Stimulated activated CD4-positive, alpha-beta T cell treated with anti-CD3 and anti-CD28 coated beads, TNF-alpha, amount 100 ng/mL, for 1 hour (primary cell): ENCODE data around the gene TRPC4AP.
"Not testable (repeated sequence)": the region's sequence is repeated elsewhere in the genome, so short reads cannot be mapped to it uniquely, and the experiment has no call there.

Source experiments
- DNase-seq, 3 donors: peaks; one replicate each; pipeline ENCODE4 v3.0.0-alpha.2; 2020; ENCODE audit warnings: low read depth in 3 of 3, low spot score in 1 of 3

The TRPC4AP gene

DNA sequence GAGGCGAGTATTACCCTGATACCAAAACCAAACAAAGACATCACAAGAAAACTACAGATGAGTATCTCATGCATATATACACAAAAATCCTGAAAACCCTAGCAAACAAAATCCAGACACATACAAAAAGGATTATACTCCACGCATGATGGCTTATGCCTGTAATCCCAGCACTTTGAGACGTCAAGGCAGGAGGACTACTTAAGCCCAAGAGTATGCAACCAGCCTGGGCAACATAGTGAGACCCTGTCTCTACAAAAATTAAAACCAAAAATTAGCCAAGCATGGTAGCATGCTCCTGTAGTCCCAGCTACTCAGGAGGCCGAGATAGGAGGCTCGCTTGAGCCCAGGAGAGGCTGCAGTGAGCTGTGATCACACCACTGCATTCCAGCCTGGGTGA, 32.4 kb downstream of the TRPC4AP start:
- DNase-seq, result no peak

DNA sequence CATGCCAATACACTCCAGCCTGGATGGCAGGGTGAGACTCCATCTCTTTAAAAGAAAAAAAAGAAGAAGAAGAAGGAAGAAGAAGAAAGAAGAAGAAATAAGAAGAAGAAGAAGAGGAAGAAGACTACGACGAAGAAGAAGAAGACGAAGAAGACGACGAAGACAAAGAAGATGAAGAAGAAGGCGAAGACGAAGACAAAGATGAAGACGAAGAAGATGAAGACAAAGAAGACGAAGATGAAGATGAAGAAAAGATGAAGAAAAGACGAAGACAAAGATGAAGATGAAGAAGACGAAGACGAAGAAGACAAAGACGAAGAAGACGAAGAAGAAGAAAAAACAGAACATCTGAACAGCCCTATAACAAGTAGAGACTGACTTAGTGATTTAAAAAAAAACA, 33.0 kb downstream of the TRPC4AP start:
- DNase-seq, result no peak

DNA sequence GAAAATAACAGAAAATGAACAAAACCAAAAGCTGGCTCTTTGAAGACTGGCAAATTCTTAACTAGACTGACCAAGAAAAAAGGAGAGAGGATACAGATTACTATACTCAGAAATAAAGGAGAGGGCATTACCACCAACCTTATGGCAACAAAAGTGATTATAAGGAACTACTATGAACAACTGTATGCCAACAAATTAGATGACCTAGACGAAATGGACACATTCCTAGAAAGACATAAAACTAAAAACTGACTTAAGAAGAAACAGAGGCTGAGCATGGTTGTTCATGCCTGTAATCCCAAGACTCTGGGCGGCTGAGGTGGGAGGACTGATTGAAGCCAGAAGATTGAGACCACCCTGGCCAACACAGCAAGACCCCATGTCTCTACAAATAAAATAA, 33.5 kb downstream of the TRPC4AP start:
- no peak for DNase-seq

DNA sequence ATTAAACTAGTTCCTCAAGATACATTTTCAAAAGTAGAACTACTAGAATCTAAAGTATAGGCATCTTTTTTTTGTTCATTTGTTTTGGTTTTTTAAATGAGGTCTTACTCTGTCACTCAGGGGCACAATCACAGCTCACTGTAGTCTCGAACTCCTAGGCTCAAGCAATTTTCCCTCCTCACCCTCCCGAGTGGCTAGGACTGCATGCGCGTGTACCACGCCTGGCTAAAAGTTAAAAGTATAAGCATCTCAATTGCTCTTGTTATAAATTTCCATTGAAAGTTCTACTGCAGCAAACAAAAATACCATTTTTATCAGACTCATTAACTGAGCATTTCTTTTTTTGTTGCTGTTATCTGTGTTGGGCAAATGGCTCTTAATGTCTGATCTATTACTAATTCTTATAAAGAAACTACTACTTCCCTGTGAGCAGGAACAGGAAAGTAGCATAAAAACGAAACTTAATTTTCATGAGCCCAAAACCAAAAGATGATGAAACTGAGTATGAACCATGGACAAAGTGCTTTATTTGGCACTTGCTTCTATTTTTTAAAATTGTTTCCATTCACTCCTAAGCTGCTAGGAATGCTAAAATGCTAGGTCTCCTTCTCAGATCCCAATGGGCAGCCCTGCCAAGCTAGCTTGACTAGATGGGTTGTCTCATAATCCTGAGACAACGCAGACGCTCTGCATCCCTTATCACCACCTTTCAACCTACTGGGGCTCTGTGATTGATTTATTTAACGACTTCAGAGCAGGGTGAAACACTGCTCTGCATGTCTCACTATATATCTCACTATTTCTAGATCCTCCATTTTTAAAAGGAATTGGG, 36.9 kb downstream of the TRPC4AP start:
- no peak for DNase-seq

DNA sequence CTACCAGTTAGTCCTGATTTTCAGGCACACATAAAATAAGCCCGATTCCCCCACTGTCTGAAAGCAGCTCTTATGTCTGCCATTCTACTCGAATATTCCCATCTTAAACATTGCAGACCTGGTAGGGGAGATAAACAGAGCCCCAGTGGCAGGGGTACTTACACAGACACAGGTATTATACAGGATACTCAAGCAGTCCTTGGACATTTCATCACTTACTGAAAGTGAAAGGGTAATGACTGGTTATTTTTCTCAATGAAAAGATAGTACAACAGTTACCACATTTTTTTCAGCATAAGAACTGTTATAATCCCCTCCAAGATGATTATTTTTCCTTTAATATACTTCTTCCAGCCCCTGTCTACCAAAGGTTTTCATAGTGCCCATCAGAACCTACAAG, 37.8 kb downstream of the TRPC4AP start:
- DNase-seq, result no peak

DNA sequence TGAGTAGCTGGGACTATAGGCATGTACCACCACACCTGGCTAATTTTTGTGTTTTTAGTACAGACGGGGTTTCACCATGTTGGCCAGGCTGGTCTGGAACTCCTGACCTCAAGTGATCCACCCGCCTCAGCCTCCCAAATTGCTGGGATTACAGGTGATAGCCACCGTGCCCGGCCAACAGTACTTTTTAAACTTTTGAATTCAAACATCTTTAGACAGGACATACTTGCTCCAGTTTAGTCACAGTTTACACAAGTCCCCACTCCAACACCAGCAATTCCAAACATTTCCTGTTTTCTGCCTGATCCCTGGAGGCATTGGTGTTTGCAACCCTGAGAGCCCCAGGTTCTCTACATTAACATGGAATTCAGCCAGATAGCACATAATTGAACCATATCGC, 40.0 kb downstream of the TRPC4AP start:
- DNase-seq, result not testable (repeated sequence)

DNA sequence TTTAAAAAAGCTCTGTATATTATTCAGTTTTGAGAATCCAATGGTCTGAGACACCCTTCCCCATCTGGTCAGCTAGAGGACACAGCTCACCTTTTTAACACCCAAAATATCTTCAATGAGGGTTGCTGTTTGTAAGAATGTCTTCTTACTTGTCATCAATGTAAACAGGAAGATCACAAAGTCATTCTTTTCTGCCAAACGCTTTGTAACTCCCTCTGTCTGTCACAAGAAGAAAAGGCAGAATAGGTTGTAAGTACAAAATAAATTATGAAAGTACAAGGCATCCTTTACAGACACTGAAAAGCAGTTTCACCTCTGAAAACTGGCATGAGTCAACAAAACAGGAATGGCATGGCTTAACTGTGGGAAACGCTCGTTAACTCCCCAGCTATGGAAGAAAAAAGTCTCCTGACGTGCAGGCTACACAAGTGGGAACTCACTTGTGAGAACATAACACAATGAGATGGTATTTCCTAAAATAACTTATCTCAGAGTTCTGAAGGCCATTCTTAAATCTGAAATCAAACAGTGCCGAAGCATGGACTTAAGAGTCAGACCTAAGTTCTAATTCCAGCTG, 42.7 kb downstream of the TRPC4AP start:
- DNase-seq, result no peak

DNA sequence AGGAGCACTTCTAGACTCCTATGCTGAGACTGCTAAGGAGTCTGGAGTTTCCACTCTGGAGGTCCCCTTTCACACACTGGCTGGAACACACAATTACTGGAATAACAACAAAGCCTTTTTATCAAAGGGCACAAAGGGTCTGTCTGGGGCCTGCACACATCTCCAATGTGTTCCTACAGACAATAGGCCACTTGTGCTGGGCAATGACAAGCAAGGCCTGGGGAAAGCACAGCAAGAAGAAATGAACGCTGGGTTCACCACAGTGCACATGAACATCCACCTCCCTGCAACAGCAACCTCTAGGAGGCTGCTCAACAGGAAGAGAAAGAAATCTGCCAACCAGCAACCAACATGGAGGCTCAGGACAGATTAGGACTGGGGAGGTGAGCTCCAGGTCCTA, 43.9 kb downstream of the TRPC4AP start:
- DNase-seq, result no peak

DNA sequence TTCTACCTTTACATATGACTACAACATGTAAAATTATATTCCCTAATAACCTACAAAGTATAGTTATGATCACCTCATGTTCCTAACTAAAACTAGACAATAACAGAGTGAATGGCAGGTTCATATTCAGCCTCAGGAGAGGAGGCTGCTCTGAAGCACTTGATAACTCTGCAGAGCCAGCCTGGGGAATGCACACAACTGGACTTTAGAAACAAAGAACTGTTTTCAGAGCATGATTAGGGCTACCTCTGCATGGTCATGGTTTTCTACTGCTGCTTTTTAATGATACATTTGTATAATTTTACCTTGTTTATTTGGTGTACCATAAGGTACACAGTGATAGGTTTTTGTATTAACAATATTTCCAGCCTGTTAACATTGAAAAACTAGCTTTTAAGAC, 50.3 kb downstream of the TRPC4AP start:
- DNase-seq, result no peak

DNA sequence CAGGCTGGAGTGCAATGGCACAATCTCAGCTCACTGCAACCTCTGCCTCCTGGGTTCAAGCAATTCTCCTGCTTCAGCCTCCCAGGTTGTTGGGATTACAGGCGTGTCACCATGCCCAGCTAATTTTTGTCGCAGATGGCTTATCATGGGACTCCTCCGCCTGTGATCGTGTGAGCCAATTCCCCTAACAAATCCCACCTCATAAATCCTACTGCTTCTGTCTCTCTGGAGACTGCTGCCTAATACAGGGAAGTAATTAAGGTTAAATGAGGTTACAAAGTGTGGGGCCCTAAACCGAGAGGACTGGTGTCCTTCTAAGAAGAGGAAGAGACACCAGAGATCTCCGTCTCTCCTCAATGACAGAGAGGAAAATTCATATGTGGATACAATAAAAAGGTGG, 52.0 kb downstream of the TRPC4AP start:
- DNase-seq, result no peak

DNA sequence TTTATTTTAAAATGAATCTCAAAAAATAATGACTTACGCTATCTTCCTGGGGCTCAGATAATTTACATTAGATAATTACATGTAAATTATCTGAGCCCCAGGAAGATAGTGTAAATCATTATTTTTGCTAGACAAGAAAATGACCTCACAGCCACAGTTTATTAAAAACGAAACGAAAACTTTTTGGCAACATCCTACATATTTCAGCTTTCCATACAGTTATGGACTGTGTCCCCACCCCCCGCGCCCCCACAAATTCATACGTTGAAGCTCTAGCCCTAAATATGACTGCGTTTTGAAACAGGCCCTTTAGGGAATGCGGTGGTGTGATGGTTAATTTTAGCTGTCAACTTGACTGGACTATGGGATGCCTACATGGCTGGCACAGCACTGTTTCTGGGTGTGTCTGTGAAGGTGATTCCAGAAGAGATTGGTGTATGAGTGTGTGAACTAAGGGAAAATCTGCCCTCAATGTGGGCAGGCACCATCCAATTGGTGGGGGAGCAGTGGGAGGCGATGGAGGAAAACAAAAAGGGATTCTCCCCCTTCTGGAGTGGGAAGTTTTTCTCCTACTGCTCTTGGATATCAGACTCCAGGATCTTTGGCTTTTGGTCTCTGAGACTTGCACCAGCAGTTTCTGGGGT, 52.6 kb downstream of the TRPC4AP start:
- no peak for DNase-seq

DNA sequence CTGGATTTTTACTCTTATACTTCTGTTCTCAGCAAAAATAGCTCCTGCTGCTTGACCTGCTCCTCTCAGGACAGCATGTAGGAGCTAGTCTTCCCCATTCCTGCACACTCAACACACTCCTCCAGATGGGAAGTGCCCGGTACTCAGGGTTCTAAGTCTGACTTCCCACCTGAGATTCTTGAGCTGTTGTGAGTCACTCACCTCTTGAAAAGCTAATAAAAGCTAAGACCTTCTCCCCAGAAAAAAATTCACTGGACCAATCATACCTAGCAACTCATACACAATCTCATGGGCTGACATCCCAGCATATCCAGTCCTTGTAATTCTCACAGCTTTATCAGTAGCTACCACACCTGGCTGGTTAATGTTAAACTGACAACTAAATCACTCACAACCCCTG, 53.5 kb downstream of the TRPC4AP start:
- DNase-seq, result no peak

DNA sequence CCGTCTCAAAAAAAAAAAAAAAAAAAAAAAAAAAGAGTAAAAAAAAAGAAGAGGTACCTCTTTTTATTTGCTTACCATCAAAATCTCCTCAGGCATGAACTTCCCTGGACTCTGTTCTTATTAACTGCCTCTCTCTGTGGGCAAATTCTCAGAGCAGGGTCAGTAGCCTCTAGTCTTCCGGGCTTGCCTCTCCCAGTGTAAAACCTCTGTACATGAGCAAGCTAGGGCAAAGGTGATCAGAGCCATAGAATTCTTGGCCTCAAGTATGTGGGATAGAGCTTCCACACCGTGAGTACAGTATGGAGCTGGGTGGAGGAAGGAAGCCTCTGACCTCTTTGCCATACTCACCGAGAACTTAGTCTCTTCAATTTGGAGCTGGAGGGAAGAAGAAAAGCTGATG, 58.5 kb downstream of the TRPC4AP start:
- DNase-seq, result no peak

DNA sequence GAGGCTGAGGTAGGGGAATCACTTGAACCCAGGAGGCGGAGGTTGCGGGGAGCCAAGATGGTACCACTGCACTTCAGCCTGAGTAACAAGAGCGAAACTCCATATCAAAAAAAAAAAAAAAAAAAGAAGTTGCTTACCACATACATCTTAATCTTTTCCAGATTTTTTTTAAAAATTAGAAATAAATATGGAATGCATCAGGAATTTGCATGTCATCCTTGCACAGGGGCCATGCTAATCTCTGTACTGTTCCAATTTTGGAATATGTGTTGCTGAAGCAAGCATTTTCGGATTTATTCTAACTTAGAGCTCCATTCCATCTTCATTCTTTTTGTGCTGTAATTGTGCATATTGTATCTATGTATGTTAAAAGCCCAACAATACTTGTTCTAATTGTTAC, 62.5 kb downstream of the TRPC4AP start:
- no peak for DNase-seq

DNA sequence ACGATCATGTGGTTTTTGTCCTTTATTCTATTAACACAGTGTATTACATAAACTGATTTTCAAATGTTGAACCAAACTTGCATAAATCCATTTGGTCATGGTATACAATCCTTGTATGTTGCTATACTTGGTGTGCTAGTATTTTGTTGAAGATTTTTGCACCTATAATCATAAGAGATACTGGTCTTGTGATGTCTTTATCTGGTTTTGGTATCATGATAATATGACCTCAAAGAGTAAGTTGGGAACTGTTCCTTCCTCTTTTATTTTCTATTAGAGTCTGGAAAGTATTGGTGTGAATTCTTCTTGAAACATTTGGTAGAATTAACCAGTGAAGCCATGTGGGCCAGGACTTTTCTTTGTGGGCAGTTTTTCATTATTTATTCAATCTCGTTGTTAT, 65.3 kb downstream of the TRPC4AP start:
- no peak for DNase-seq

DNA sequence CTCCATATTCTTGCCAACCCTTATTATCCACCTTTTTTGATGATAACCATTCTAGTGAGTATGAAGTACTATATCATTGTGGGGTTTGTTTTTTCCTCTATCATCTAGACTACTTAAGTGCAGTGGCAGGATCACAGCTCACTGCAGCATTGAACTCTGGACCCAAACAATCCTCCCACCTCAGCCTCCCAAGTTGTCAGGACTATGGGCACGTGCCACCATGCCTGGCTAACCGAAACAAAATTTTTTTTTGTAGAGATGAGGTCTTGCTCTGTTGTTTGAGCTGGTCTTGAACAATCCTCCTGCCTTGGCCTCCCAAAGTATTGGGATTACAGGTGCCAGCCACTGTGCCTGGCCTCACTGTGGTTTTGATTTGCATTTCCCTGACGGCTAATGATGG, 67.5 kb downstream of the TRPC4AP start:
- no peak for DNase-seq

DNA sequence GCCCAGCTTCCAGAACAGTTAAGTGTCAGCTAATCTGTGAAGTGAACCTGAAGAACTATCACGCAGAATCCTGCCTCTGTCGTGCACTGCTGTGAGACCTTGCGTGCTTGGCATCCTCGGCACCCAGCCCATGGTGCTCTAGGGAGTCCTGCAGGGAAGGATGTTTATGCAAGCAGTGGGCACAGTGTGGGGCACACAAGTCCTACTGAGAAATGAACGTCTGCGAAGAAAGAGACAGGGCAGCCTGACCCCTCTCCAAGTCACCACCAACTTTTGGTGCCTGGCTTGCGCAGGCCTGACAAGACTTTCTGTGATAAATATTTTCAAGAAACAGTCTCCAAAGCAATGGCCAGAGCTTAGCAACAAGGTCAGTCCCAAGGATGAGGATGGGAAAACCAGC, 69.0 kb downstream of the TRPC4AP start:
- no peak for DNase-seq

DNA sequence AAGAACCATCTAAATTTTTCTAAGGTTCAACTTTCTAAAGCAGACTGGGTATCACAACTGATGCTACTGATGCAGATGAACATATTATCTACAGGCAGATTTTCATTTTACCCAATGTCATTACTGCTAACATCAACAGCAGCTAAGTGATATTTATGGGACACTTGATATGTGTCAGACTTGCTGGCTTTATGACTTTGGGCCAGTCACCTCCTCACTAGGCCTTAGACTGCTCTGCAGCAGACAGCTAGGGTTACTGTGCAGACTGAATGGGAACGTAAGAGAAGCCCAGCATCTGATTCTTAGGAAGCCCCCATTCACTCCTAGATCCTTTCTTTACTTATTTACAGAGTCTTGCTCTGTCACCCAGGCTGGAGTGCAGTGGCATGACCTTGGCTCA, 70.8 kb downstream of the TRPC4AP start:
- DNase-seq, result no peak

DNA sequence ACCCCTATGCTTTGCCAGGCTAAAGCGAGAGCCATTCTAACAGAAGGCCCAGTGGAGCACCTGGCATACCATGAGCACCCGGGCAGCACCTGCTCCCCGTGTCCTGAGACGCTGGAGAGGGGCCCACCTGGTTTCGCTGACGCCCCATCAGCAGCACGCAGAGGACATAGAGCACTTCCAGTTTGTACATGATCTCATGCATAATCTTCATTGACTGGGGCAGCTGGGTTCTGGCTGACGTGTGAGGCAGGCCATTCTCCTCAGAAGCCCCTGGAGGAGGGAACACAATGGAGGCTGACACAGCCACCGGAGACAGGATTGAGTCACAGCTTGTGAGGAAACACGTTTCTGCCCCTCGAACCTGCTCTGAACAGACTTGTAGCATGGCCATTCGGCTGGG, 71.5 kb downstream of the TRPC4AP start:
- DNase-seq, result no peak

DNA sequence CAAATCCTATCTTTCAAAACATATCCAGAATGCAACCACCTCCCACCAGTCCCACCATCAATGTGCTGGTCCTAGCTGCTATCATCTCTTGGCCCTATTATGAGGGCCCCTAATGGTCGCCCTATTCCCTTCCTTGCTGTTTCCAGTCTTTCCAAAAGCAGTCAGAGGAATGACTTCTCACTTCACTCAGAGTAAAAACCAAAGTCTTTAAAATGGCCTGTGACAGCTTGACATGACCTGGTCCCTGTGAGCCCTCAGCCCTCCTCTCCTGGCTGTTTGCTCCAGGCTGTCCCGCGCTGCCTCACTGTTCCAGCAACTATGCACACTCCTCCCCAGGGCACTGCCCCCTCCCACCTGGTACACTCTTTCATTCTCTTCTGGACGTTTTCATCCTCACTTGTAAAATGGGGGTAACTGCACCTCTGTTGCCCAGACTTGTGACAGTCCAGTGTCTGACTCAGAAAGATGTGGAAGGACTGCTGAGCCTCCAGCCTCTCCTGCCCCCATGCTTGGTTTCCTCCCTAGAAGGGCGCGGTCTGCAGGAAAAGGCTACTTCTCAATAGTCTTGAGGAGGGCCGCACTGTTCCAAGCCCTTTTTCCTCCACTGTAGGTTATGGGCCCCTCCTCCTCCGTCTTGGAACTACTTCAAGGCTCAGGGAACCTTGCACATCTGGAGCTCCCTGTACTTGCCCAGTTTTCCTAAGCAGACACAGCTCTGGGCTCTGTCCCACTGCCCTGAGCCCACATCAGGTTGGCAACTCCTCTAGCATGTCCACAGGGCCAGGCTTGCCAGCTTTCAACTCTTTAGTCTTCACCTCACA, 72.3 kb downstream of the TRPC4AP start:
- DNase-seq, result no peak

DNA sequence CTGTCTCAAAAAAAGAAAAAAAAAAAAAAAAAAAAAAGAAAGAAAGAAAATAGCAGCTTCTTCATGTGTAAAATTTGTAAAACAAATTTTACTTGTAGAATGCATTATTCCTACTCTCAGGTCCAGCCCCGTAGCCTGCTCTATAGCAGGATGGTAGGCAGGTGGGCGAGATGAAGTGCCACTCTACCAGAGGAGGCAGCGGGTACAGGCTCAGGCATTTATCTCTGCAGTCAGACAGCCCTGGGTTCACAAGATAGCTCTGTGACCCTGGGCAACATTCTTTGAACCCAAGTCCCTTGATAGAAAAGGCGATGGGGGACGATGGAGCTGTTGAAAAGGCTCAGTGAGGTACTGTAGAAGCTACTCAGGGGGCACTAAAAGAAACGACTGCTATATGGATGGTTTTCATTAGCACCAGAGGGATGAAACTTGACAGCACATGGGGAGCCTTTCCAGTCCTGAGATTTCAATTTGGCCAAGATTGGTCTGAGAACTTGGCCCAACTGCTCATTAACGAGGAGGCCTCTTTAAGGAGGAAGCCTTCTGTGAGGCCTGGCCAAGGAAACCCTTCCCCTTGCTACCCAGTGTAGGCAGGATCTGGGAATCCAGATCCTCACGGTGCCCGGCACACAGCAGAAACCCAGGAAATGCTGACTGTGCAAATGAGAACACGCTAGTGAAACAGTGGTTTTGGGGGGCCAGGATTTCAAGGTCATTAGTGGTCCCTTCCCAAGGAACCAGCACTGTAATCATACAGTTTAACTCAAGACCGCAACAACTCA, 73.8 kb downstream of the TRPC4AP start:
- no peak for DNase-seq
